GM21526 (cell line): ENCODE results near the gene F11R.
"Not testable (repeated sequence)": the region's sequence is repeated elsewhere in the genome, so short reads cannot be mapped to it uniquely, and the experiment has no call there.

Experiments
- ATAC-seq: cut with Tn5 transposase; IDR thresholded peaks from one replicate; pipeline ENCODE4 v1.9.1; 2021; ENCODE audit warnings: moderate library complexity; ENCODE audit not compliant: unreplicated experiment, low FRiP score

The F11R gene

DNA sequence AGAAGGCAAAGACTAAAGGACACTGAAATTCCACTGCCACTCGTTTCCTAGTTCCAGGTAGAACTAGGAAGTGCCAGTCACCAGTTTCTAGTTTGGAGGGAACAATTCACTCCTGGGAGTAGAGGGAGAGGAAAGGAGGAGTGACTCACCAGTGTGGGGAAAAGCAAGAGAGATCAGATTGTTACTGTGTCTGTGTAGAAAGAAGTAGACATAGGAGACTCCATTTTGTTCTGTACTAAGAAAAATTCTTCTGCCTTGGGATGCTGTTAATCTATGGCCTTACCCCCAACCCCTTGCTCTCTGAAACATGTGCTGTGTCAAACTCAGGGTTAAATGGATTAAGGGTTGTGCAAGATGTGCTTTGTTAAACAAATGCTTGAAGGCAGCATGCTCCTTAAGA lies 4.3 kb downstream of the F11R start:
- ATAC-seq, result not testable (repeated sequence)

DNA sequence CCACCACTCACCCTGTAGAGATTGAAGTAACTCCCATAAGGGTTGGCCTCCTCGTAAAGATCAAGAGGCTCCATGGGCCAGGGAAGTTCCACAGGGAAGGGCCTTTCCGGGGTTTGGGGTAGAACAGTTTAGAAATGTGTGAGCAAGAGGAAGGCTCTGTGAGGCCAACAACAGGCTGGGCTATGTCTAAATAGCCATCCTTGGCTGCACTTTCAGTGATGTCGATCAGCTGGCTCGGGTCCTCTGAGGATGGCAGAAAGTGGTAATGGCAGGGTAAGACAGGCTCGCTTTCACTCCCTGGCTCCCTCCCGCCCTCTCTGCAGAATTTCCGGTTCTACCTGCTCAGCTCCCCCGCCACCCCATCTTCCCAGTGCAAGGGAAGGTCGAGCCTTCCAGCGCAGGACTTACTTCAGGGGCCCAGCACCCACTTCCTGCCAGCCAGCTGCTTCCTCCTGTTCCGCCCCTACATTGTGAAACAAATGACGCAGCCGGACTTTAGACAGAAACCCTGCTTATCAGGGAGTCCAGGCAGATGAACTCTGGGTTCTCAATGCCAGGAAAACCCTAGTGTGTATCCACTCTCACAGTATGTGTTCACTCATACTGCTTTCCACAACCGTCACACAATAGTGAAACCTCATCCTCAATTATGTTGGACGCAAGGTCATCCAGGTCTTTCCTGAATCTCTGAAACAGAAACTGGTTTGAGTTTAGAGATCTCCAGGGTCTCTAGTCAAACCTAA lies 7.3 kb downstream of the F11R start:
- peak; percentile 71 for ATAC-seq

- ATAC-seq, result peak; percentile 7
Observed at GRCh38 chr1:161013131-161013487, 7.8 kb downstream of the F11R start.

- no peak for ATAC-seq
Observed at GRCh38 chr1:161012420-161012819, 8.5 kb downstream of the F11R start.

- no peak for ATAC-seq
Observed at GRCh38 chr1:161009602-161010211, 11.2 kb downstream of the F11R start.

GRCh38 chr1:161008869-161009510 lies 12.0 kb downstream of the F11R start:
- ATAC-seq, result no peak

DNA sequence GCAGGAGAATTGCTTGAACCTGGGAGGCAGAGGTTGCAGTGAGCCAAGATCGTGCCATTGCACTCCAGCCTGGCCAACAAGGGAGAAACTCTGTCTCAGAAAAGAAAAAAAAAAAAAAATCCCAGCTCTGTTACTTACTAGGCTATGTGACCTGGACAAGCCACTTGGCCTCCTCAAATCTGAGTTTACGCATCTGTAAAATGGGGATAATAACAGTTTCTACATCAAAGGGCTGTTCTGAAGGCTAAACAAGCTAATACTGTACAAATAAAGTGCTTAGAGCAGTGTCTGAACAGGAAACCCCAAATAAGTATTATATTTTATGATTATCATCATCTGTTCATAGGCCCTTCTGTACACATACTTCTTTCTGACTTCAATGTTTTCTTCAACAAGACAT lies 13.6 kb downstream of the F11R start:
- ATAC-seq, result no peak

DNA sequence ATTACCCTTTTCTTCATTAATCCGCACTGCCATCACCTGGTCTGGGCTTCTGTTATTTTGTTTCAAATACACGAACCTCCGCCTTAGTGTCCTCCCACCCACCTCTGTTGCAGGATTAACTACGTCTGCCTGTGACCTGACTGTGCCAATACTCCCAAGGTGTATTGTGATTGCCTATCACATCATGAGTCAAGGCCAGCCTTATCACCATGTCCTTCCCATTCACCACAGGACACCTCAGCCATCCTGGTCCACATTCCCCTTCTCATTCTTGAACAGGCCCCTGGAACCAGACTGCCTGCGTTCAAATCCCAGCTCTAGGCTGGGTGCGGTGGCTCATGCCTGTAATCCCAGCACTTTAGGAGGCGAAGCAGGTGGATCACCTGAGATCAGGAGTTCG lies 14.4 kb downstream of the F11R start:
- ATAC-seq, result no peak

DNA sequence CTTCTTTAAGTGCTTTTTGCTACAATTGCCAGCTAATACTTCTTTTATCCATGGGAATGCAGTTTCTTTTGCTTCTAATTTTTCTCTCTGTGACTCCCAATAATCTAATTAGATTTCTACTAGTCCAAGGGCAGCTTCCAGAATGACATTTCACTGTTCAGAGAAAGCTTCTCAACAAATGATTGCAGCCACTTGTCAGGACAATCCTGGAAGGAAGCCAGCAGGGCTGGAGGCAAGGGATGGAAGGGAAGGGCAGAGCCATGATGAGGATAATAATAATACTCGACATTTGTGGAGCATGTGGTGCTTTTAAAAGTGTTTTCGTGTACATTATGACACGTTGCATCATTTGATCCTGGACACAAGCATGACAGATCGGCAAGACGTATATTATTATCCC lies 19.4 kb downstream of the F11R start:
- no peak for ATAC-seq

DNA sequence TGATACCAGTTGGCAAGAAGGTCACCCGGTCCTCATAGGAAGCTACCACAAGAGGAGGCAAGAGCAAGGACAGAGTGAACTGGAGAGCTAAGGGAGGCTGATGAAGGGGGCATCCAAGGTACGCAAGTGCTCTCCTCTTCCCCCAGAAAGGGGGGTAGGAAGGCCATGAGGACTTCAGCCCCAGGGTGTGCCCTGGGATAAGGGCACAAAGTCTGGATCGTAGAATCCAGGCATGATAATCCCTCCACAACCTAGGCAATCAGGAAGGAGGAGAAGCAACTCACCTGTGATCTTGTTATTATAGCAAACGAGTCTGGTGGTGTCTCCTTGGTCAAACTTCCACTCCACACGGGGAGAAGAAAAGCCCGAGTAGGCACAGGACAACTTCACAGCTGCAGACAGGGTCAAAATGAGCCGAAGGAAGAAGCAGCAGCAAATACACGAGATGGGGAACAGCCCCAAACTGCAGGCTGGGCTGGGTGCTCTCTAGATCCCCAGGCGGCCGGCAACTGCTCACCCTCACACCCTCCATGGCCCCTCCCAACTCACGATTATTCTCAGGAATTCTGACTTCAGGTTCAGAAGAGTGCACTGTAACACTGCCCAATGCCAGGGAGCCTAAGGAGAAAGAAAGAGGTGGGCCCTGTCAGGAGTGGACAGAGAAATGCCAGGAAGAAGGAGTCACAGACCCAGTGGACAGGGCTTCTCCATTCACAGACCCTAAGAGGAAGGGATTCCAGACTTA lies 20.0 kb downstream of the F11R start:
- no peak for ATAC-seq

DNA sequence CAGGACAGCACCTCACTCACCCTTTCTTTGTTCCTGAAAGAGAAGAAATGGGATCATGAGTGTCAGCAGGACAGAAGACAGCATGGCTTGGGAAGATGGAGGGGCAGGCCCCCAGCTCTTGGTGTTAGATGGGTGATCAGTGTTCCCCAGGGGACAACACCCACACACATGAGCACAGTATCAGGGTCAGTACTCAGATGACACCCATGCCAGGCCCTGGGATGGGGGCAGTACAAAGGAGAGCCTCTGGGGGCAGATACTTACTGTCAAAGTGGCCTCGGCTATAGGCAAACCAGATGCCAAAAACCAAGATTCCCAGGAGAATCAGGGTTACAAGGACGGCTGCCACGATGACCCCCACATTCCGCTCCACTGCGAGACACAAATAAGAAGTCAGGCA lies 21.6 kb downstream of the F11R start:
- no peak for ATAC-seq

DNA sequence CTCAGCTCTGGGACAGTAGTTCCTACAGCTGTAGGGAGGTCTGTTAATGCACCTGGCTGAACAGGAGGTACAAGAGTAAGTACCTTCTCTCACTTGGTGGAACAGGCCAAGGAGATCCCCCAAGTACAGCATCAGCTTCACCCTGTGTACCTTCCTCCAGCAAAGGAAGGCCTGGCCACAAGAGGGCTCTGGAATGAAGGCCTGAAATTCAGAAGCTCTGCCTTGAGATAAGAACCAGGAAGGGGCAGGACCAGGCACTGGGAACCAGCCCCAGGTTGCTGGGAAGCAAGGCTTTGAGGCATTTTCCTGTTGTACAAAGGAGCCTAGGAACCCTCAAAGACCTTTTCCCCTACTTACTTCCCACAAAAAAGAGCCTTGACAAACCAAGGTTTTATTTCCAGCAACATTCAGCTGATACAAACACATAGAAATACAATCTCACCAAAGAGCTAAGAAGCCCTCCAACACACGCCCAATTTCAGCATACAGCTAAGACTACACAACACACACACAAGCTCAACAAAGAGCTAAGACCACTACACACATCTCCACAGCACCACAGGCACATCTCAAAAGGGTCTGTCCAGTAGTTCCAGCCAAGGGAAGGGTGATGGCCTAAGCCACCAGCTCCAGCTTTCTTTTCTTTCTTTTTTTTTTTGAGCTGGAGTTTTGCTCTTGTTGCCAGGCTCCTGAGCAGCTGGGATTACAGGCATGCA lies 23.5 kb downstream of the F11R start:
- no peak for ATAC-seq

DNA sequence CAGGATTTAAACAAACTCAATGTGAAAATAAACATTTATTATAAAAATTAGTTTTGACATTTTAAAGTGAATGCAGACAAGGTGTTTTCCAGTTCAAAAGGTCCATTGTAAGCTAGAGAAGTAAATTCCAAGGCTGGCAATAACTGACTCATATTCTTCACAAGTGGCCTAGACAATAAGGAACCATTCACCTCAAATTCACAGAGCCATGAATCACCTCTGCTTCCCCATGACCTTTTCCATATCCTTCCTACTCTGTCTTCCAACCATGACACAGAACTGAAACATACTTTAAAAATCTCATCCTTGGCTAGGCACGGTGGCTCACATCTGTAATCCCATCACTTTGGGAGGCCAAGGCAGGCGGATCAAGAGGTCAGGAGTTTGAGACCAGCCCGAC lies 24.8 kb downstream of the F11R start:
- no peak for ATAC-seq

GRCh38 chr1:160993544-160994193 lies 27.3 kb downstream of the F11R start:
- ATAC-seq, result no peak

DNA sequence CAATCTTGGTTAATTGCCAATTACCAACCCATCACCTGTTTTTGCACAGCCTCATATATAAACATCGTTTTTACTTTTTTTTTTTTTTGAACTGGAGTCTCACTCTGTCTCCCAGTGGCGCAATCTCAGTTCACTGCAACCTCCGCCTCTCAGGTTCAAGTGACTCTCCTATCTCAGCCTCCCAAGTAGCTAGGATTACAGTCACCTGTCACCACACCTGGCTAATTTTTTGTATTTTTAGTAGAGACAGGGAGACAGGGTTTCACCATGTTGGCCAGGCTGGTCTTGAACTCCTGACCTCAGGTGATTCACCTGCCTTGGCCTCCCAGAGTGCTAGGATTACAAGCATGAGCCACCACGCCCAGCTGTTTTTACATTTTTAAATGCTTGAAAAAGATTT lies 28.9 kb downstream of the F11R start:
- not testable (repeated sequence) for ATAC-seq

GRCh38 chr1:160987359-160988050 lies 33.4 kb downstream of the F11R start:
- ATAC-seq, result no peak

DNA sequence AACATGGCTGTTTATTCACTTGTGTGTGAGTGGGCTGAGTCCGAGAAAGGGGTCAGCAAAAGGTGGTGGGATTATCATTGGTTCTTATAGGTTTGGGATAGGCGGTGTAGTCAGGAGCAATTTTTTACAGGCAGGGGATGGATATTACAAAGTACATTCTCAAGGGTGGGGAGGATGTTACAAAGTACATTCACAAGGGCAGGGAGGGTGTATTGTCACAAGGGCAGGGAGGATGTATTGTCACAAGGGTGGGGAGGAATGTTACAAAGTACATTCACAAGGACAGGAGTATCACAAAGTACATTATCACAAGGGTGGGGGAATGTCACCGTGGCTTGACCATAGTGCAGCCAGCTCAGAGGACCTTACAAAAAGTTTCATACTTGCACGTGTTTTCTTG lies 35.2 kb downstream of the F11R start:
- ATAC-seq, result no peak

GRCh38 chr1:160981584-160982411 lies 39.2 kb downstream of the F11R start:
- ATAC-seq, result no peak

DNA sequence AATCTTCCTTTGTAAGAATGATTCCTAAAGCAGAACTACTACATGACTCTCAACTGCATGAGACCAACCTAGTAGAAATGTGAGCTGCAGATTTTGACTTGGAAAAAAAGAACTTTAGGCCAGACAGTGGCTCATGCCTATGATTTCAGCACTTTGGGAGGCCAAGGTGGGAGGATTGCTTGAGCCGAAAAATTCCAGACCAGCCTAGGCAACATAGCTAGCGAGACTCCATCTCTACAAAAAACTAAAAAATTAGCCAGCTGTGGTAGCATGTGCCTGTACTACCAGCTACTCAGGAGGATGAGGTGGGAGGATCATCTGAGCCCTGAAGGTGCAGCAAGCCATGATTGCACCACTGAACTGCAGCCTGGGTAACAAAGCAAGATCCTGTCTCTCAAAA lies 41.7 kb downstream of the F11R start:
- no peak for ATAC-seq
